Naive thymus-derived CD4-positive, alpha-beta T cell (primary cell): ENCODE data around the gene IGHMBP2. TPM values are rescaled to one million over a fixed set of nuclear protein-coding genes. Genes with fewer than 3 reads are reported as not detected.

Experiments used
- ATAC-seq: fragments of 150-1000 bp; cut with Tn5 transposase; 2 replicates; pipeline ENCODE4 v1.10.0; 2021; ENCODE audit warnings: mild to moderate bottlenecking, moderate library complexity
- CTCF ChIA-PET: fragments of 350-600 bp; sonication (Branson Sonifier 250); formaldehyde crosslinking; loops from one replicate; lab custom pipeline; 2021; ENCODE audit warnings: antibody characterized with exemption; lab: Charles Lee
- POLR2A ChIA-PET: fragments of 350-600 bp; sonication (Branson Sonifier 250); formaldehyde crosslinking; loops from one replicate; lab custom pipeline; 2021; ENCODE audit warnings: antibody characterized with exemption, inconsistent platforms; lab: Charles Lee
- DNase-seq, 9 donors: peaks; one replicate each; pipeline versions ENCODE4 v3.0.0 to v3.0.0-alpha.2; 2020 to 2022; ENCODE audit warnings: mixed read lengths in 1 of 9
- H3K27ac ChIP-seq: one replicate; pipeline ENCODE4 v1.7.0; 2013; ENCODE audit warnings: mild to moderate bottlenecking, low read depth, low read length, moderate library complexity
- H3K27me3 ChIP-seq, 2 donors: one replicate each; pipeline ENCODE4 v1.7.0; 2013; ENCODE audit warnings: low read length in 2 of 2, mild to moderate bottlenecking in 2 of 2, moderate library complexity in 2 of 2; ENCODE audit not compliant: control insufficient read depth in 2 of 2, insufficient read depth in 2 of 2
- H3K36me3 ChIP-seq, 3 experiments: 1 replicate in 2 of 3; 2 replicates in 1 of 3; pipeline ENCODE4 v1.7.0; 2013; ENCODE audit warnings: low read length in 3 of 3, mild to moderate bottlenecking in 3 of 3, moderate library complexity in 1 of 3; ENCODE audit not compliant: insufficient read depth in 3 of 3, control insufficient read depth in 2 of 3
- H3K4me1 ChIP-seq, 2 donors: one replicate each; pipeline ENCODE4 v1.7.0; 2013; ENCODE audit warnings: low read length in 2 of 2, mild to moderate bottlenecking in 2 of 2, moderate library complexity in 1 of 2; ENCODE audit not compliant: control insufficient read depth in 2 of 2, insufficient read depth in 2 of 2
- H3K4me3 ChIP-seq: 2 replicates; pipeline ENCODE4 v1.7.0; 2013; ENCODE audit warnings: mild to moderate bottlenecking, low read length
- H3K9me3 ChIP-seq, 3 experiments: 1 replicate in 2 of 3; 2 replicates in 1 of 3; pipeline ENCODE4 v1.7.0; 2013; ENCODE audit warnings: low read length in 3 of 3; ENCODE audit not compliant: control insufficient read depth in 2 of 3
- H3K27ac Mint-ChIP-seq, 9 donors: one replicate each; pipeline ENCODE4 v1.8.0; 2020 to 2022; ENCODE audit warnings: mixed read lengths in 9 of 9, mild to moderate bottlenecking in 8 of 9, moderate library complexity in 5 of 9, inconsistent platforms in 2 of 9
- H3K27me3 Mint-ChIP-seq, 5 donors: one replicate each; pipeline ENCODE4 v1.8.0; 2021 to 2022; ENCODE audit warnings: mixed read lengths in 5 of 5, mild to moderate bottlenecking in 1 of 5
- H3K36me3 Mint-ChIP-seq, 5 donors: one replicate each; pipeline ENCODE4 v1.8.0; 2020 to 2022; ENCODE audit warnings: mixed read lengths in 5 of 5, mild to moderate bottlenecking in 3 of 5, inconsistent platforms in 1 of 5
- H3K4me1 Mint-ChIP-seq, 7 donors: one replicate each; pipeline ENCODE4 v1.8.0; 2020 to 2022; ENCODE audit warnings: mixed read lengths in 7 of 7, mild to moderate bottlenecking in 3 of 7, inconsistent platforms in 1 of 7
- H3K4me3 Mint-ChIP-seq, 10 donors: one replicate each; pipeline ENCODE4 v1.8.0; 2020 to 2022; ENCODE audit warnings: mild to moderate bottlenecking in 10 of 10, mixed read lengths in 10 of 10, moderate library complexity in 6 of 10, inconsistent platforms in 2 of 10
- H3K9me3 Mint-ChIP-seq, 11 donors: one replicate each; pipeline ENCODE4 v1.8.0; 2020 to 2022; ENCODE audit warnings: mixed read lengths in 11 of 11, mild to moderate bottlenecking in 4 of 11, inconsistent platforms in 1 of 11, moderate library complexity in 1 of 11
- intact Hi-C, 2 donors: fragments of 100-400 bp; cut with micrococcal nuclease; formaldehyde crosslinking; loops; one replicate each; pipeline ENCODE4 v1.15.1; 2023
- polyA plus RNA-seq, 2 donors: library from polyadenylated mRNA; unstranded; fragments of 300-500 nt; fragmentation: Illumina TruSeq; gene quantifications; one replicate each; pipeline ENCODE4 v1.2.3, GENCODE V29; 2021
- total RNA-seq, 6 experiments: library from RNA in 5 of 6; stranded (reverse) in 5 of 6; gene quantifications; 1 replicate in 5 of 6; 2 replicates in 1 of 6; pipeline ENCODE4 v1.2.3 and lab custom pipeline; 2021 to 2026

The IGHMBP2 gene
- total and polyA plus RNA-seq, 7 experiments from 2014 or later, result 4.4 to 41.4 (median 32.2) TPM

- no peak overlapping the region for H3K27ac Mint-ChIP-seq
- Histone ChIP-seq H3K36me3 (no peaks in the 10 kb centered on the region), H3K4me1 (no peaks in the 10 kb centered on the region), H3K27ac (no peak overlapping the region), H3K27me3 (no peaks in the 10 kb centered on the region), H3K4me3 (no peak overlapping the region), H3K9me3 (no peaks in the 10 kb centered on the region)
- peaks cover 0 to 6% (median 4%) of the 10 kb centered on the region in 5 donors for H3K27me3 Mint-ChIP-seq
- DNase-seq (no peak), ATAC-seq (no peak)
- ChIA-PET CTCF (no interaction called here), POLR2A (no interaction called here)
- peaks cover 0 to 2% (median 0%) of the 10 kb centered on the region in 5 donors for H3K36me3 Mint-ChIP-seq
- no peak overlapping the region for H3K4me3 Mint-ChIP-seq
- peaks cover 0 to 2% (median 0%) of the 10 kb centered on the region in 11 donors for H3K9me3 Mint-ChIP-seq
- peaks cover 0 to 2% (median 0%) of the 10 kb centered on the region in 7 donors for H3K4me1 Mint-ChIP-seq
- intact Hi-C loops, result no loop called here
These were observed 72.9 kb downstream of the IGHMBP2 start for GRCh38 chr11:68976563-68976962.

GRCh38 chr11:68977781-68978625 lies 74.3 kb downstream of the IGHMBP2 start:
- ATAC-seq (no peak), DNase-seq (no peak)
- peaks cover 0 to 14% (median 2%) of the 10 kb centered on the region in 11 donors for H3K9me3 Mint-ChIP-seq
- no peak overlapping the region for H3K4me3 Mint-ChIP-seq
- Histone ChIP-seq H3K27me3 (no peaks in the 10 kb centered on the region), H3K9me3 (peaks cover 0 to 3% (median 0%) of the 10 kb centered on the region in 3 experiments), H3K27ac (no peak overlapping the region), H3K4me3 (no peak overlapping the region), H3K36me3 (no peaks in the 10 kb centered on the region), H3K4me1 (no peaks in the 10 kb centered on the region)
- H3K27me3 Mint-ChIP-seq, result peaks cover 0 to 6% (median 4%) of the 10 kb centered on the region in 5 donors
- peaks cover 0 to 2% (median 0%) of the 10 kb centered on the region in 7 donors for H3K4me1 Mint-ChIP-seq
- intact Hi-C loops, result no loop called here
- ChIA-PET POLR2A (no interaction called here), CTCF (no interaction called here)
- H3K36me3 Mint-ChIP-seq, result peaks cover 0 to 3% (median 0%) of the 10 kb centered on the region in 5 donors
- H3K27ac Mint-ChIP-seq, result no peak overlapping the region

GRCh38 chr11:68978626-68978930 lies 74.9 kb downstream of the IGHMBP2 start:
- H3K4me1 Mint-ChIP-seq, result peaks cover 0 to 2% (median 0%) of the 10 kb centered on the region in 7 donors
- CTCF ChIA-PET, result no interaction called here
- POLR2A ChIA-PET, result no interaction called here
- Histone ChIP-seq H3K9me3 (peaks cover 0 to 3% (median 0%) of the 10 kb centered on the region in 3 experiments), H3K4me1 (no peaks in the 10 kb centered on the region), H3K36me3 (no peaks in the 10 kb centered on the region), H3K27me3 (no peaks in the 10 kb centered on the region), H3K27ac (no peak overlapping the region), H3K4me3 (no peak overlapping the region)
- no peak overlapping the region for H3K27ac Mint-ChIP-seq
- peaks cover 0 to 6% (median 4%) of the 10 kb centered on the region in 5 donors for H3K27me3 Mint-ChIP-seq
- no peak overlapping the region for H3K4me3 Mint-ChIP-seq
- DNase-seq (no peak), ATAC-seq (no peak)
- intact Hi-C loops, result no loop called here
- H3K36me3 Mint-ChIP-seq, result peaks cover 0 to 3% (median 0%) of the 10 kb centered on the region in 5 donors
- H3K9me3 Mint-ChIP-seq, result peaks cover 0 to 14% (median 2%) of the 10 kb centered on the region in 11 donors

- CTCF ChIA-PET, result no interaction called here
- Histone ChIP-seq H3K4me3 (no peak overlapping the region), H3K4me1 (no peaks in the 10 kb centered on the region), H3K27me3 (no peaks in the 10 kb centered on the region), H3K27ac (no peak overlapping the region), H3K9me3 (peaks cover 0 to 3% (median 0%) of the 10 kb centered on the region in 3 experiments), H3K36me3 (no peaks in the 10 kb centered on the region)
- ATAC-seq, result no peak
- Mint-ChIP-seq H3K27ac (no peak overlapping the region), H3K27me3 (peaks cover 0 to 6% (median 6%) of the 10 kb centered on the region in 5 donors), H3K4me1 (peaks cover 0 to 2% (median 0%) of the 10 kb centered on the region in 7 donors), H3K36me3 (peaks cover 0 to 3% (median 0%) of the 10 kb centered on the region in 5 donors), H3K9me3 (peaks cover 0 to 14% (median 2%) of the 10 kb centered on the region in 11 donors), H3K4me3 (no peak overlapping the region)
- intact Hi-C loops, result no loop called here
- no peak for DNase-seq
- POLR2A ChIA-PET, result no interaction called here
These were observed 75.4 kb downstream of the IGHMBP2 start for GRCh38 chr11:68978931-68979594.

GRCh38 chr11:68979931-68980775 lies 76.5 kb downstream of the IGHMBP2 start:
- H3K27me3 ChIP-seq, result no peaks in the 10 kb centered on the region
- intact Hi-C loops, result no loop called here
- H3K36me3 ChIP-seq, result no peaks in the 10 kb centered on the region
- peaks cover 0 to 10% (median 6%) of the 10 kb centered on the region in 5 donors for H3K27me3 Mint-ChIP-seq
- no peaks in the 10 kb centered on the region for H3K4me1 Mint-ChIP-seq
- H3K9me3 Mint-ChIP-seq, result peaks cover 0 to 14% (median 4%) of the 10 kb centered on the region in 11 donors
- peaks cover 0 to 3% (median 0%) of the 10 kb centered on the region in 3 experiments for H3K9me3 ChIP-seq
- POLR2A ChIA-PET, result no interaction called here
- no peak for DNase-seq
- H3K4me3 Mint-ChIP-seq, result no peak overlapping the region
- CTCF ChIA-PET, result no interaction called here
- H3K36me3 Mint-ChIP-seq, result peaks cover 0 to 3% (median 0%) of the 10 kb centered on the region in 5 donors
- H3K4me3 ChIP-seq, result no peak overlapping the region
- no peak overlapping the region for H3K27ac ChIP-seq
- H3K27ac Mint-ChIP-seq, result no peak overlapping the region
- no peak for ATAC-seq
- H3K4me1 ChIP-seq, result no peaks in the 10 kb centered on the region

- CTCF ChIA-PET, result no interaction called here
- peaks cover 0 to 13% (median 6%) of the 10 kb centered on the region in 5 donors for H3K27me3 Mint-ChIP-seq
These were observed 77.0 kb downstream of the IGHMBP2 start, which contains the start of gene MRGPRD for GRCh38 chr11:68980776-68981065. TSS of gene MRGPRD (minus strand) at chr11:68980986. CDS start at chr11:68980986, 0 bp downstream.

More at GRCh38 chr11:68980776-68981065, 77.0 kb downstream of the IGHMBP2 start, which contains the start of gene MRGPRD:
- no peak for DNase-seq
- no peaks in the 10 kb centered on the region for H3K36me3 ChIP-seq
- peaks cover 0 to 14% (median 4%) of the 10 kb centered on the region in 11 donors for H3K9me3 Mint-ChIP-seq
- H3K27ac Mint-ChIP-seq, result no peak within 1 kb of the TSS
- H3K27ac ChIP-seq, result no peak within 1 kb of the TSS
- peaks cover 0 to 3% (median 0%) of the 10 kb centered on the region in 5 donors for H3K36me3 Mint-ChIP-seq
- intact Hi-C loops, result no loop called here
- POLR2A ChIA-PET, result no interaction called here
- H3K4me3 Mint-ChIP-seq, result no peak within 1 kb of the TSS
- ATAC-seq, result no peak
- no peaks in the 10 kb centered on the region for H3K4me1 Mint-ChIP-seq
- H3K9me3 ChIP-seq, result peaks cover 0 to 3% (median 0%) of the 10 kb centered on the region in 3 experiments
- no peaks in the 10 kb centered on the region for H3K27me3 ChIP-seq
- H3K4me1 ChIP-seq, result no peaks in the 10 kb centered on the region
- H3K4me3 ChIP-seq, result no peak within 1 kb of the TSS
